Activated CD4-positive, alpha-beta T cell treated with anti-CD3 and anti-CD28 coated beads, Interleukin-2, amount 50 U/mL, for 1 hour (primary cell): ENCODE results near the gene ZNF280A.
A peak's percentile ranks its signal among the peaks of the same experiment; 100 is the strongest.

Experiments
- DNase-seq: peaks from one replicate; pipeline ENCODE4 v3.0.0-alpha.2; 2020

The ZNF280A gene, protein sequence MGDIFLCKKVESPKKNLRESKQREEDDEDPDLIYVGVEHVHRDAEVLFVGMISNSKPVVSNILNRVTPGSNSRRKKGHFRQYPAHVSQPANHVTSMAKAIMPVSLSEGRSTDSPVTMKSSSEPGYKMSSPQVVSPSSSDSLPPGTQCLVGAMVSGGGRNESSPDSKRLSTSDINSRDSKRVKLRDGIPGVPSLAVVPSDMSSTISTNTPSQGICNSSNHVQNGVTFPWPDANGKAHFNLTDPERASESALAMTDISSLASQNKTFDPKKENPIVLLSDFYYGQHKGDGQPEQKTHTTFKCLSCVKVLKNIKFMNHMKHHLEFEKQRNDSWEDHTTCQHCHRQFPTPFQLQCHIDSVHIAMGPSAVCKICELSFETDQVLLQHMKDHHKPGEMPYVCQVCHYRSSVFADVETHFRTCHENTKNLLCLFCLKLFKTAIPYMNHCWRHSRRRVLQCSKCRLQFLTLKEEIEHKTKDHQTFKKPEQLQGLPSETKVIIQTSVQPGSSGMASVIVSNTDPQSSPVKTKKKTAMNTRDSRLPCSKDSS

DNA sequence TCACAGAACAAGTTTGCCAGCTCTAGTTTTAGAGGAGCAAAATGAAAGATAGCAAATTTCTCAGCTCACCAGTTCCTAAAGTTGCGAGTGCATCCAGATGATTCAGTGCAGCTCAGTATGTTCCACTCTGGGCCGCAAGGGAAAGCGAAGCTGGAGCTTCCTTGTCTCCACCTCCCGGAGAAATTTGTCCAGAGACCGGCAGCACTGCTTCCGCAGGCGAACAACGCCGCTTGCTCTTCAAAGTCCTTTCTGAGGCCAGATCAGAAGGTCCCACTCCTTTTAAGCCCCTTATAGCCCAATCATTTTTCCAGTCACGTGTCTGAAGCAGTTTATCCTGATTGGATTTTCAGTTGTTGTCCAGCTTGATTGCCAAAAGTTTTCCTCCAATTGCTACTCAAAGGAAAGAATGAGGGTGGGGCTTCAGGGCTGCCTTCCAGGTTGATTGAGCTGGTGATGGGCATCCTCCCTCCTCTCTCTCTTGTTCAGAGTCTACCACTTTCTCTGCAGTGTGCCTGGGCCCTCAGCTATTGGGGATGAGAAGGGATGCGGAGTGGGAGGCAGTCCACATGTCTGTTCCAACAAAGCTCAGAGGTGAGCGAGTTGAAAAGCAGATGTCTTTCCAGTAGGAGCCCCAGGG lies at the start of gene ZNF280A:
TSS of gene ZNF280A (minus strand) at position 251 of the 637 bp plus-strand sequence. CDS start 4,640 bp downstream, outside the sequence.
- DNase-seq: no peak

- no peak for DNase-seq
These were observed 49.1 kb upstream of the ZNF280A start for GRCh38 chr22:22569218-22569617.

DNA sequence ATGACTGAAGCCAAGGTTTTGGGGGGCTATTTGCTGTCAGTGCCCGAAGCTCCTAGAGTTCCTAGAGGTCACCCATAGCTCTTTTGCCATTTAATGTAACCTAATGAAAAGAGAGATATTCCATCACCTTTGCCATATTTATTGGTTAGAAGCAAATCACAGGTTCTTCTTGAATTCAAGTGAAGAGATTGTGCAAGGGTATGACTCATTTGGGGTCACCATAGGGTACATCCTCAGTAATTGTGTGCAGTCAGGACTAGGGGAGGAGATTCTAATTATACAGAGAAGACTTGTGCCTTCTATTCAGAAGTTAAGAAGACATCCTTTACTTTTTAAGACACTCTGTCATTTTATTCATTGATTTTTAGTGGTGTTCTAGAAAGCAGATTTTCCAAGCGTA lies 45.9 kb upstream of the ZNF280A start:
- no peak for DNase-seq

- peak; percentile 65 for DNase-seq
These were observed 39.0 kb upstream of the ZNF280A start, which contains the start of gene PRAME for GRCh38 chr22:22558972-22559603. TSS of gene PRAME (minus strand) at chr22:22559265. CDS start at chr22:22556832, 2,433 bp downstream.

DNA sequence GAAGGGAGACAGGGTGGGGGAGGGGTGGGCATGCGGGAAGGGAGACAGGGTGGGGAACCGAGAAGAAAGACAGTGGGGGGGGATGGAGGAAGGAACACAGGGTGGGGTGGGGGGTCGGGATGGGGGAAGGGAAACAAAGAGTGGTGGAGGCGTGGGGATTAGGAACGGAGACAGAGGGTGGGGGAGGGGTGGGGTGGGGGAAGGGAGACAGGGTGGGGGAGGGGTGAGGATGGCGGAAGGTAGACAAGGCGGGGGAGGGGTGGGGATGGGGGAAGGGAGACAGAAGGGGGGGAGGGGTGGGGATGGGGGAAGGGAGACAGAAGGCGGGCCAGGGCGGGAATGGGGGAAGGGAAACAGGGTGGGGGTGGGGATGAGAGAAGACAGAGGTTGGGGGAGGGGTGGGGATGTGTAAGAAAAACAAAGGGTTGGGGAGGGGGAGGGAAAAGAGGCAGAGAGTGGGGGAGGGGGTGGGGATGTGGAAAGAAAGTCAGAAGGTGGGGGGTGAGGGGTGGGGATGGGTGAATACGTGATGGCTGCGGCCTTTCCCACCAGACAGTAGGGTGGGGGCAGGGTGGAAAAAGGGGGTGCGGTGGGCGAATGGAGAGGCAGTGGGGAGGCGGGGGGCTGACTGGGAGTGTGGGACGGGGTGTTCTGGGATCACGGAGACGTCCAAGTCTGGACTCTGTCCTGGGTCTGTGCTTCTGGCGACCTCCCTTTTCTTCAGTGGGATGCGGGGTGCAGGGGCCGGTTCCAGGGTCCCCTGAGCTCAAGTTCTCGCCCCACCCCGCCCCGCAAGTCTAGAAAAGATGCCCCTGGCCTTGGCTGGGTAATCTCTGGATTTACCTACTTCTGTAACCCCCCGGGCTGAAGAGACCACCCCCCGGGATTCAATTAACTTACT lies 38.3 kb upstream of the ZNF280A start:
- no peak for DNase-seq

DNA sequence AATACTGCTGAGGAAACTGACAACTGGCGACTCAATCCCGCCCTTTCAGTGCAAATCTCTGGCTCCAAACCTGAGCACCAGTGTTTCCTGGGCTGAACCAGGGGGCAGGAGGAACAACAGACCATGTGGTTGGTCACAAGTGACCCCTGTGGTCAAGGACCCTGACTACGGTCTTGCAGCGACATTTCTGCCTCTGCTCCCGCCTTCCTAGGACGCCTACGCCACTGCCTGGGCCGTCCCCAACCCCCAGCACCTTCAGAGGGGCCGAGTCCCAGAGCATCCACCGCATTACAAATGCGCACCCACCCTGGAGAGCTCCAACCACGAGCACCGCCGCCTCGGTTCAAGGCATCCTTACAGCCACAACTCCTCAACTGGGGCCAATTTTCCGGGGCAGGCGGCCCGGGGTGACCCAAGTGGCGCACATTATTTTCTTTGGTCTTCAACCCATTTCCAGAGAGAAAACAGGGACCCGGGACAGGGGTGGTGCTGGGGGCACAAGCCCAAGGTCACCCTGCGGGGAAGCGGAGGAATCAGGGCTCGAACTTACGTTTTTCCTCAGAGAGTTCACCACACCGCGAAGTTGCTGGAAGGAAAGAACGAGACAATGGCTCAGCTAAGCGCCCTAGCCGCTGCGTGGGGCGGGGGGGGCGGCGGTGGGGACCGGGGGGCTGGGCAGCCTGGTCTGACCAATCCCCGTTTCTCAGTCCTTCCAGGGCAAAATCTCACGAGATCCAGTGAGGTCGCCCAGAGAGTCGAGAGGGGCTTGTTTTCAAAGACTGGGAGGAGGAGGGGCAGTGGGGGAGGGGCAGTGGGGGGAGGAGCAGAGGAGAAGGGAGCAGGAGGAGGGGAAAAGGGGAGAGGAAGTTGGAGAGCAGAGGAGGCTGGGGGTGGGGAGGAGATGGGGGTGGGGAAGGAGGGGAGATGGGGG lies 37.2 kb upstream of the ZNF280A start:
- DNase-seq: no peak

DNA sequence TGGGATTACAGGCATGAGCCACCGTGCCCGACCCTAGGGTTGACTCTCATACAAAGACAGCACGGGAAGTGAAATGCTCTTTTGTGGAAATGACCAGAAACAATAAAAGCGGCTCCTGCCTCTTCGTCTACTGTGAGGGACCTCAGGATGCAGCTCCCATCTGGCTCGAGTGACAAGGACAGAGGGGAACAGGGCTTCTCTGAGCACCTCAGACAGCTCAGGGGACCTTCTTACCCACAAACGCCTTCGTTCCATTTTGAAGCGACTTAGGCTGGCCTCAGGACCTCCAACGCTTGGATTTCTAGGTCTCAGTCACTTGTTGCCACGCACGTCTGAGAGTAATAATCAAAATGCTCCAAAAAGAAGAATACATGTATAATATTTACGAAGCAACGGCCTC lies 36.5 kb upstream of the ZNF280A start:
- no peak for DNase-seq

DNA sequence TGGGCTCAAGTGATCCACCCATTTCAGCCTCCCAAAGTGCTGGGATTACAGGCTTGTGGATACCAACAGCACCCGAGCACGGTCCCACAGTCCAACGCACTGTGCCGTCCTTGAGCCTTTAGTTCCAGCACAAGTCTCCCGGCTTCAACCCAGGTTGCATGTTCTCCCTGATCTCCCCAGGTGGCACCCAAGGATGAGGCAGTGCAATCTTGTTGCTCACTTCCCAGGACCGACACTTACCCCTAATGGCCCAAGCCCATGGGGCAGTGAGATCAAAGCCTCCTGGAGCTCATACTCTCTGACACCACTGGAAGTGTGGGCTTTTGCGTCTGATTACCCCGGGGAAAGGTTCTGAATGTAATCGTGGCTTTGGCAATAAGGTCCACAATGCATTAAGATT lies 35.5 kb upstream of the ZNF280A start:
- DNase-seq: no peak

DNA sequence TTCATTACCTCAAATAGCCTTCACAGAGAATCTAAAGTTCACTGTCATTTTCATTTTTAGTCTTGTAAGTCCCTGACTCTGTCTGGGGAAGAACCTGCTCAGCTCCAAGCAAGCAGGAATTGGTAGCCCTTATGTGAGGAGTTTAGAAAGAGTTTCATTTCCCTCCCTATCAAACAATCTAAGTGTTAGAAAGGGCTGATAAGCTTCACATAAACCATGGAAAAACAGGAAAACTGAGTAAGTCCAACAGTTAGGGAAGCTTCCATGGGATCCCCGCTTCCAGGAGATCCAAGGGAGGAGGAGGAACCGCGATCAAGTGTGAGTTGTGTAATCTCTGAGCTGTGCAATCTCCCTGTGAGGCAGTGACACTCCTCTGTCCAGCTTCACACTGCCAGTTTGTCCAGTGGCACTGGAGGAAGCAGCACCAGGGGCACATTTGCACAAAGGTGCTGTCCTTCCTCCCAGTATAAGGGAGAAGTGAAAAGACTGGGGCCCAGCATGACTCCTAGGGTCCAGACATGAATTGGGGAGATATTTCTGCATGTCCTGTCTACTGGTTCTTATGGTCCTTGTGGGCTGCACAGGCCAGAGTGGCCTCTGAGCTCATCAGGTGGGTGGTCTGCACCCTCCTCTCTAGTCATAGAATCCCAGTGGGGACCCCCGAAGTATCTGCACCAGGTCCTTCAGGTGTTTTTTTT lies 34.7 kb upstream of the ZNF280A start:
- DNase-seq: no peak

DNA sequence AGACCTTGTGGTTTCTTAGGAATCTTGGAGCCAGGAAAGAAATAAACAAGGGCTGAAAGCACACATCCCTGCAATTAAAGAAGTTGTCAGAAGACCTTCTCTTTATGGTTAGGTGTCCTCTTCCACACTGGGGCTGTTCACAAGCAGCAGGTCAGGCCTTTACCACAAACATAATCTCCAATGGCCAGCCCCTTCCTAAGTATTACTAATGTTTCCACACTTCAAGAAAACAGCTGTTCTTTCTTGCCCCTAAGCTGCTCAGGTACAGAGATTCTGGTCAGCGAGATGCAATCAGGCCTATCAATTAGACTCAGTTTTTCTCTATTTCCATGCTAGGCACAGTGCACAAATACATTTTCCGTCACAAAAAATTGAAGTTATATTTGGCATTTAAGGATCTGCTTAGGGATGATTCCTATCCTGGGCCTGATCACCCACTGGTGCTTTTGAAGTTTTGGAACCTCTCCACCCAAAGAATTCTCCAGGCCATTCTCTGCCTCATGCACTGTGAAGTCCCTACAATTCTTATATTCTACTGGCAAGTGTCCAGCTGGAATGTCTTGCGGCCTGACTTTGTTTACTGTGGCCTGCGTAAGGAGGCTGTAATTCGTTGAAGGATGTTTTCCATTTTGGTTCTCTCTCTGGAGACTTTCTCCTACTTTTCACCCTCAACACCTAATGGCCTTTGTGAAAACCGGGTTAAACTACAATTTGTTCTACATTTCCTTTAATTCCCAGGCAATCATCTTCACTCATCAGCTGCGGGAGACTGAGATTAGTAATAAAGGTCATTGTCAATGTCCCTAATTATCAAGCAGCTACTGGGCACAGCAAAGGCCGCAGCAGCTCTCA lies 33.9 kb upstream of the ZNF280A start:
- DNase-seq: no peak

GRCh38 chr22:22553141-22553540 lies 33.1 kb upstream of the ZNF280A start:
- DNase-seq: no peak

DNA sequence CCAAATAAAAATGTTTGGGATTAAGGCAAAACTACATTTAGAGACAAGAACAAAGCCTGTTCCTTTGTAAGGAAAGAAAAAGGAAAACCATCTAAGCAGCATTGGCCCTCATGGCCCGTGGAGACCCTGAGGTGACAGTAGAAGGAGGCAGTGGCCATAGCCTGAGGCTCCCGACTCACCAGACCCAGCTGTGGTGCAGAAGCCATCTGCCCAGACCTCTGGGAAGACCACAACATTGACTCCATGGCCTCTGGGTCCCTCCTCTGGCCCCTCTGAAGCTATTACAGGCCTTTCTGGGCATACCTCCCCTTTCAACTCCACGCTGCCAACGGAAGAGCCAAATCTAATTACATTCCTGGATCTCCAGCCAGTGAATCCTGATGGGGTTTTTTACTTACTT lies 32.6 kb upstream of the ZNF280A start:
- DNase-seq: no peak

DNA sequence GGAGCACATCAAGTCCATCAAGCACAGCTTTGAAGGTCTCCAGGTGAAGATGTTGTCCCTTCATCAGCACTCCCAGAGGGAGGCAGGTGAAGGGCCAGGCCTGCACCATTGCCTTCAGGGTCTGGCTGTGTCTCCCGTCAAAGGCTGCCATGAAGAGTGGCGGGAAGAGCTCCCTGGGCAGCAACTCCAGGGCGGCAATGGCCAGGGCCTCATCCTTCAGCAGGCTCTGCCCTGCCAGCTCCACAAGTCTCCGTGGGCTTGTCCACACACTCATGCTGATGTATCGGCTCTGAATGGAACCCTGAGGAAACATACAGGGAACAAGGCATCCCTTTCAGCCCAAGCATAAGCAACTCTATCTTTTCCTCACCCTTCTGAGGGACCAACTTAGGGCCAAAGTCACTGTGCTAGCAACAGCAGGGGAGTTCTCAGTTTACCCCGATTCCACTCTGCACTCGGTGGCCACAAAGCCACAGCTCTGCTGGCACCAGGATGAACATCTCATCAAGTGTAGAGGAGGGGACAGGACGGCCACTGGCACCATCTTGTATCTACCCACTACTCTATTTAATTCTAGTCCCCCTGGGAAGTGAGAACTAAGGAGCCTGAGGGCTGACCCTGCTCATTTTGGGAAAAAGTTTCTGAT lies 30.8 kb upstream of the ZNF280A start:
- DNase-seq: no peak

DNA sequence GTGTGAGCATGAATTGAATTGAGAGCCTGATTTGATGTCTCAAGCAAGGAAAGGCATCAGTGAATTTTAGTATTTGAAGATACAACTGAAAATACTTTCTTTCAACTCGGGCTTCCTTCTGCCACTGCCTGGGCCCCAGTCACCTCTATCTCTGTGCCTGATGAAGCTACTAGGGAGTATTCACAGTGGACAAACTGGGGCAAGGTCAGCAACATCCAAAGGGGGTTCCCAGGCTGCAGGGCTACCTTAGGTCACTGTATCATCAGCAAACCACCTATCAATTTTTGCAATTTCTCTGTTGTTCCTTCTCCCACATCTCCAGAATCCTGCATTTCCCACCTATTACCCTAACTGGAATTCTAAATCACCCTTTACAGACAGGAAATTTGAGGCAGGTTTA lies 28.8 kb upstream of the ZNF280A start:
- no peak for DNase-seq

DNA sequence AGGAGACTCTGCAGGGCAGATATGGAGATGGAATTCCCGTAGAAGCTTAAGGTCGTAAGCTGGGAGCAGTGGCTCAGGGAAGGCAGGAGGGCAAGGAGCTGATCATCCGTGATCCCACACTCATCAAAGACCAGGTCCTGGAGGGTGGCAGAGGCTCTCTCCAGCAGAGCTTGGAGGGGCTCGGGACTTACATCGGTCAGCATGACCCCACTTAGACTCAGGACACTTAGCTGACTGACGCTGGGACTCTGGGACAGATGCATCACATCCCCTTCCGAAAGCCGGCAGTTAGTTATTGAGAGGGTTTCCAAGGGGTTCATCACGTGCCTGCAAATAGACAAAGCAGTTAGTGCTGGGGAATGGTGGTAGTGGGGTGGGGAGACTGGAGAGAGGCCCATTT lies 28.2 kb upstream of the ZNF280A start:
- DNase-seq: no peak

DNA sequence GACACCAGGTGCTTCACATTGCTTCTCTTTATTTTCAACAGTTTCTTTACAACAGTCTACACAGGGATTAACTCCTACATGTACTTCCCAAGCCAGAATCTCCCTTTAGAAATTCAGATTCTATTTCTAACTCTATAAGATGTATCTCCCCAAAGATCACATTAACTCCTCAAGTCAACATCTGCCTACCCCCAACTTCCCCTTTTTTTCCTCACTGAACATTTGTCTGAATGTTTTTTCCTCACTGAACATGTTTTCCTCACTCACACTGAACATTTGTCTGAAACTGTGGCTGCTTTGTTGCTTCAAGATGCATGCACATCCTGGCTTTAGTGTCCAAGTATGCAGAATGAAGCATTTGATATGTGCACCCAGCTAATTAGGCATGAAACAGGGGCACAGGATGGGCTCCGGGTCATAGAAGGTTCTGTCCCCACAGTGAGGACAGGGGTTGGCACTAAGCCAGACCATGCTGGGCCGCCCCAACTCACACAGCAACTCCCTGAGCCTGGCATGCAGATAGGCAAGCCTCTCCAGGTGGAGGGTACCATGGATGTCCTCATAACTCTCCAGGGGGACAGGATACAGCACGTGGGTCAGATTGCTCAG lies 27.7 kb upstream of the ZNF280A start:
- DNase-seq: no peak

DNA sequence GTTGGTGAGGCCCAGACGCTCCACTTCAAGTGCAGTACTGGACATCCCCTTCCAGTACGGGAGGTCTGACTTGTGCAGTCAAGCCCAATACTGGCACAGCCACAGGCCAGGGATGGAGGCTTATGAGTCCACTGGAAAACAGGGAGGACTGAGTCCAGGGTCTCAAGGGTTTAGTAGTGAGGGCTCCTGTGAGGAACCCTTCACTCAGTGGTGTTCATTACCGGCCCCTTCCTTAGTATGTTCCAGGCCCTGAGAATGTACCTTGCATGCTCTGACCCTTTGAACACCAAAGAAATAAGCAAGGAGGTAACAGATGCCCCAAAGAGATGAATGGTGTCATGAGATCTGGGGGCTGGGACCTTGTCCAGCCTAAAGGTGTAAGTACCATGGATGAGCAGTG lies 27.2 kb upstream of the ZNF280A start:
- no peak for DNase-seq

GRCh38 chr22:22546490-22546889 lies 26.4 kb upstream of the ZNF280A start:
- DNase-seq: no peak

GRCh38 chr22:22545084-22545483 lies 25.0 kb upstream of the ZNF280A start:
- DNase-seq: no peak
